ENCODE measurements around the gene ANKRD52.
"Not testable (repeated sequence)": the region's sequence is repeated elsewhere in the genome, so short reads cannot be mapped to it uniquely, and the experiment has no call there.

GRCh38 chr12:56272468-56272867 lies 14.3 kb upstream of the ANKRD52 start:
- TF ChIP-seq CTCF (IDR thresholded peaks at IDR 0.05); ZFX (IDR thresholded peaks at IDR 0.05; ENCODE audit: borderline replicate concordance): not testable (repeated sequence)

Measured in 22Rv1 (cell line).